ENCODE results near the gene HNRNPL. TPM values are rescaled to one million over a fixed set of nuclear protein-coding genes. Genes with fewer than 3 reads are reported as not detected.
"Not testable (repeated sequence)": the region's sequence is repeated elsewhere in the genome, so short reads cannot be mapped to it uniquely, and the experiment has no call there.

The HNRNPL gene
- total RNA-seq, 3 donors from 2014 or later (not counting 1 experiment from before 2014, with no cell fraction given): 636 to 800 (median 702) TPM

DNA sequence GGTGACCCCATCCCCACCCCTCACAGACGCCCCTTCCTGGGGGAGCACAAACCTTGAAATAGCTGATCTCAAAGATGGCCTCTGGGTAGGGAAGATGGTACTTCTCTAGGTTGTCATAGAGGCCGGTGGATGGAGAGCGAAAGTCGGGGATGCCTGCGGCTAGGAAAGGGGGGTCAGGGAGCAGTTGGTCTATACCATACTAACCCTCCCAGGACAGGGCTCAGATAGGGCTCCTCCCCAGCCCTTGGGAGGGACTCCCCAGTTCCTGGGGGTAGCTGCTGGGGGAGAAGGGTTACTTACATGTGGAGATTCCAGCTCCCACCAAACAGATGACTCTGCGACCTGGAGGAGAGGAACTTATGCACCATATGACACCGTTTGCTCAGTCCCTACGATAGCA lies 40.0 kb upstream of the HNRNPL start:
- no peak for DNase-seq
- no peaks in the 10 kb centered on the region for H3K27me3 Mint-ChIP-seq (ENCODE audit: low read depth in 2 of 2)
- 94% methylated on average over 6 of the region's 8 CpGs for WGBS (ENCODE audit: insufficient coverage)
- H3K27me3 ChIP-seq (ENCODE audit: control insufficient read depth, insufficient read depth, low read length): no peaks in the 10 kb centered on the region
- TF ChIP-seq CTCF (IDR thresholded peaks at IDR 0.05): no peak
- peaks cover 4 to 5% of the 10 kb centered on the region in 2 donors for H3K4me1 Mint-ChIP-seq
- H3K4me3 ChIP-seq (ENCODE audit: low read length): no peak overlapping the region
- no peaks in the 10 kb centered on the region for H3K9me3 ChIP-seq (ENCODE audit: control insufficient read depth, insufficient read depth, low read length)
- H3K36me3 Mint-ChIP-seq: no peaks in the 10 kb centered on the region
- intact Hi-C loops (cut with micrococcal nuclease): no loop called here
- H3K4me1 ChIP-seq (ENCODE audit: control insufficient read depth, insufficient read depth, low read length): peaks cover 6% of the 10 kb centered on the region
- ATAC-seq: no peak
- H3K27ac Mint-ChIP-seq: peak overlapping the region in 1 of 2 donors; percentile 11
- H3K9me3 Mint-ChIP-seq: no peaks in the 10 kb centered on the region
- no peak overlapping the region for H3K27ac ChIP-seq (ENCODE audit: low read length)
- H3K4me3 Mint-ChIP-seq: no peak overlapping the region
- peaks cover 34% of the 10 kb centered on the region for H3K36me3 ChIP-seq (ENCODE audit: control insufficient read depth, insufficient read depth, low read length)

- Mint-ChIP-seq H3K36me3 (no peaks in the 10 kb centered on the region), H3K4me3 (no peak overlapping the region), H3K4me1 (no peaks in the 10 kb centered on the region), H3K27ac (no peak overlapping the region), H3K9me3 (no peaks in the 10 kb centered on the region), H3K27me3 (ENCODE audit: low read depth in 2 of 2) (no peaks in the 10 kb centered on the region)
- DNase-seq (no peak), ATAC-seq (no peak)
- intact Hi-C loops (cut with micrococcal nuclease): no loop called here
- Histone ChIP-seq H3K27ac (ENCODE audit: low read length) (no peak overlapping the region), H3K27me3 (ENCODE audit: control insufficient read depth, insufficient read depth, low read length) (no peaks in the 10 kb centered on the region), H3K4me1 (ENCODE audit: control insufficient read depth, insufficient read depth, low read length) (peaks cover 6% of the 10 kb centered on the region), H3K36me3 (ENCODE audit: control insufficient read depth, insufficient read depth, low read length) (peaks cover 34% of the 10 kb centered on the region), H3K9me3 (ENCODE audit: control insufficient read depth, insufficient read depth, low read length) (no peaks in the 10 kb centered on the region), H3K4me3 (ENCODE audit: low read length) (no peak overlapping the region)
- no peak for TF ChIP-seq CTCF (IDR thresholded peaks at IDR 0.05)
- WGBS (ENCODE audit: insufficient coverage): 98% methylated on average over 17 of the region's 17 CpGs
Observed at GRCh38 chr19:38888876-38889275, 39.1 kb upstream of the HNRNPL start.

GRCh38 chr19:38884691-38885090 lies 34.9 kb upstream of the HNRNPL start:
- intact Hi-C loops (cut with micrococcal nuclease); H3K4me1 Mint-ChIP-seq; H3K36me3 Mint-ChIP-seq; H3K4me3 ChIP-seq (ENCODE audit: low read length); H3K4me1 ChIP-seq (ENCODE audit: control insufficient read depth, insufficient read depth, low read length); H3K9me3 Mint-ChIP-seq; H3K4me3 Mint-ChIP-seq; H3K27me3 Mint-ChIP-seq (ENCODE audit: low read depth in 2 of 2); H3K27ac Mint-ChIP-seq; H3K27me3 ChIP-seq (ENCODE audit: control insufficient read depth, insufficient read depth, low read length); H3K27ac ChIP-seq (ENCODE audit: low read length); DNase-seq; ATAC-seq; H3K9me3 ChIP-seq (ENCODE audit: control insufficient read depth, insufficient read depth, low read length): not testable (repeated sequence)
- peaks cover 47% of the 10 kb centered on the region for H3K36me3 ChIP-seq (ENCODE audit: control insufficient read depth, insufficient read depth, low read length)
- WGBS (ENCODE audit: insufficient coverage): 100% methylated on average over 3 of the region's 3 CpGs

GRCh38 chr19:38883286-38883685 lies 33.5 kb upstream of the HNRNPL start:
- DNase-seq (no peak), ATAC-seq (no peak)
- intact Hi-C loops (cut with micrococcal nuclease): no loop called here
- H3K9me3 ChIP-seq (ENCODE audit: control insufficient read depth, insufficient read depth, low read length): no peaks in the 10 kb centered on the region
- H3K36me3 ChIP-seq (ENCODE audit: control insufficient read depth, insufficient read depth, low read length): peaks cover 35% of the 10 kb centered on the region
- WGBS (ENCODE audit: insufficient coverage): 92% methylated on average over 9 of the region's 9 CpGs
- Mint-ChIP-seq H3K4me1 (peaks cover 5 to 8% of the 10 kb centered on the region in 2 donors), H3K9me3 (no peaks in the 10 kb centered on the region), H3K36me3 (no peaks in the 10 kb centered on the region), H3K27me3 (ENCODE audit: low read depth in 2 of 2) (no peaks in the 10 kb centered on the region), H3K4me3 (no peak overlapping the region), H3K27ac (peak overlapping the region in 1 of 2 donors; percentile 37)
- H3K4me3 ChIP-seq (ENCODE audit: low read length): no peak overlapping the region
- no peaks in the 10 kb centered on the region for H3K27me3 ChIP-seq (ENCODE audit: control insufficient read depth, insufficient read depth, low read length)
- peaks cover 21% of the 10 kb centered on the region for H3K4me1 ChIP-seq (ENCODE audit: control insufficient read depth, insufficient read depth, low read length)
- no peak overlapping the region for H3K27ac ChIP-seq (ENCODE audit: low read length)
- no peak for TF ChIP-seq CTCF (IDR thresholded peaks at IDR 0.05)
